Measurements from ENCODE around the gene DNAJA3.

- TF ChIP-seq, protein P1, sequence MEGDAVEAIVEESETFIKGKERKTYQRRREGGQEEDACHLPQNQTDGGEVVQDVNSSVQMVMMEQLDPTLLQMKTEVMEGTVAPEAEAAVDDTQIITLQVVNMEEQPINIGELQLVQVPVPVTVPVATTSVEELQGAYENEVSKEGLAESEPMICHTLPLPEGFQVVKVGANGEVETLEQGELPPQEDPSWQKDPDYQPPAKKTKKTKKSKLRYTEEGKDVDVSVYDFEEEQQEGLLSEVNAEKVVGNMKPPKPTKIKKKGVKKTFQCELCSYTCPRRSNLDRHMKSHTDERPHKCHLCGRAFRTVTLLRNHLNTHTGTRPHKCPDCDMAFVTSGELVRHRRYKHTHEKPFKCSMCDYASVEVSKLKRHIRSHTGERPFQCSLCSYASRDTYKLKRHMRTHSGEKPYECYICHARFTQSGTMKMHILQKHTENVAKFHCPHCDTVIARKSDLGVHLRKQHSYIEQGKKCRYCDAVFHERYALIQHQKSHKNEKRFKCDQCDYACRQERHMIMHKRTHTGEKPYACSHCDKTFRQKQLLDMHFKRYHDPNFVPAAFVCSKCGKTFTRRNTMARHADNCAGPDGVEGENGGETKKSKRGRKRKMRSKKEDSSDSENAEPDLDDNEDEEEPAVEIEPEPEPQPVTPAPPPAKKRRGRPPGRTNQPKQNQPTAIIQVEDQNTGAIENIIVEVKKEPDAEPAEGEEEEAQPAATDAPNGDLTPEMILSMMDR (IDR thresholded peaks at IDR 0.05): no peak
- no peak for TF ChIP-seq POLR2A (IDR thresholded peaks at IDR 0.05)
- no peak for TF ChIP-seq POLR2AphosphoS5 (IDR thresholded peaks at IDR 0.05)
Measured at GRCh38 chr16:4383591-4384444, 41.9 kb upstream of the DNAJA3 start.
